Endothelial cell (in vitro differentiated cells): ENCODE data around the gene TAPT1. TPM values are rescaled to one million over a fixed set of nuclear protein-coding genes. Genes with fewer than 3 reads are reported as not detected.

Experiments used
- DNase-seq: peaks from one replicate; pipeline ENCODE4 v3.0.0; 2021; ENCODE audit warnings: low spot score
- H3K27ac Mint-ChIP-seq: one replicate; pipeline ENCODE4 v1.8.0; 2021; ENCODE audit warnings: mixed read lengths, inconsistent platforms; ENCODE audit not compliant: unreplicated experiment
- H3K27me3 Mint-ChIP-seq: one replicate; pipeline ENCODE4 v1.8.0; 2021; ENCODE audit warnings: mild to moderate bottlenecking, moderate library complexity, mixed read lengths, inconsistent platforms; ENCODE audit not compliant: unreplicated experiment
- H3K36me3 Mint-ChIP-seq: one replicate; pipeline ENCODE4 v1.8.0; 2021; ENCODE audit warnings: mild to moderate bottlenecking, low read depth, mixed read lengths, inconsistent platforms; ENCODE audit not compliant: unreplicated experiment
- H3K4me1 Mint-ChIP-seq: one replicate; pipeline ENCODE4 v1.8.0; 2021; ENCODE audit warnings: mild to moderate bottlenecking, mixed read lengths, inconsistent platforms; ENCODE audit not compliant: unreplicated experiment
- H3K4me3 Mint-ChIP-seq: one replicate; pipeline ENCODE4 v1.8.0; 2021; ENCODE audit warnings: mild to moderate bottlenecking, mixed read lengths, inconsistent platforms; ENCODE audit not compliant: unreplicated experiment
- H3K9me3 Mint-ChIP-seq: one replicate; pipeline ENCODE4 v1.8.0; 2021; ENCODE audit warnings: mixed read lengths, inconsistent platforms; ENCODE audit not compliant: unreplicated experiment
- total RNA-seq: library from RNA; stranded (reverse); fragmentation: NEBNext Ultra II Directional; extraction: Animal tissue kit (Norgen Biotek cat#: 25700); gene quantifications from one replicate; pipeline ENCODE4 v1.2.1, GENCODE V29; 2021; ENCODE audit not compliant: unreplicated experiment
- TF ChIP-seq, protein P1 (sequence below): fragments of 200-600 bp; sonication (generic); IDR thresholded peaks from one replicate; pipeline ENCODE4 v1.5.0; 2021; ENCODE audit warnings: antibody characterized with exemption; ENCODE audit not compliant: unreplicated experiment

TAPT1 gene
- total RNA-seq, 1 donor from 2014 or later: 18.4 TPM

DNA sequence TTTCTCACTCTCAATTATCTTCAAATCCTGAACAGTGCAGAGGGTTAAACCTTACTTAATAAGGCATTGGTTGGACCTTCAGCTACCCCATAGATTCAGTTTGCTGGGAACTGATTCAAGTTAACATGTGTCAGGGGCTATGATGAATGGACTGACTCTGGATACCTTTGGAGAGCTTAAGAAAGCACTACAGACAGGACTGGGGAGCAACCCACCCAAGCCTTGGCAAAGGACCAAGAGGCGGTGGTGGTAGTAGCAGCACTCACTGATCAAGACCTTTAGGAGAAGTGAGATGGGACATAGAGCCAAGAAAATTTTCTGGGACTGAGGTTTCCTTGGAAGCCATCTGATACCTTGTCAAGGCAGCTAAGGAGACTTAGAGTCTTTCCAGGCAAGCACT, 43.0 kb upstream of the TAPT1 start:
- no peak for DNase-seq
- H3K36me3 Mint-ChIP-seq: no peaks in the 10 kb centered on the region
- peaks cover 18% of the 10 kb centered on the region for H3K4me1 Mint-ChIP-seq
- no peaks in the 10 kb centered on the region for H3K9me3 Mint-ChIP-seq
- H3K4me3 Mint-ChIP-seq: no peak overlapping the region
- H3K27ac Mint-ChIP-seq: no peak overlapping the region
- TF ChIP-seq, protein P1, sequence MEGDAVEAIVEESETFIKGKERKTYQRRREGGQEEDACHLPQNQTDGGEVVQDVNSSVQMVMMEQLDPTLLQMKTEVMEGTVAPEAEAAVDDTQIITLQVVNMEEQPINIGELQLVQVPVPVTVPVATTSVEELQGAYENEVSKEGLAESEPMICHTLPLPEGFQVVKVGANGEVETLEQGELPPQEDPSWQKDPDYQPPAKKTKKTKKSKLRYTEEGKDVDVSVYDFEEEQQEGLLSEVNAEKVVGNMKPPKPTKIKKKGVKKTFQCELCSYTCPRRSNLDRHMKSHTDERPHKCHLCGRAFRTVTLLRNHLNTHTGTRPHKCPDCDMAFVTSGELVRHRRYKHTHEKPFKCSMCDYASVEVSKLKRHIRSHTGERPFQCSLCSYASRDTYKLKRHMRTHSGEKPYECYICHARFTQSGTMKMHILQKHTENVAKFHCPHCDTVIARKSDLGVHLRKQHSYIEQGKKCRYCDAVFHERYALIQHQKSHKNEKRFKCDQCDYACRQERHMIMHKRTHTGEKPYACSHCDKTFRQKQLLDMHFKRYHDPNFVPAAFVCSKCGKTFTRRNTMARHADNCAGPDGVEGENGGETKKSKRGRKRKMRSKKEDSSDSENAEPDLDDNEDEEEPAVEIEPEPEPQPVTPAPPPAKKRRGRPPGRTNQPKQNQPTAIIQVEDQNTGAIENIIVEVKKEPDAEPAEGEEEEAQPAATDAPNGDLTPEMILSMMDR: no peak
- H3K27me3 Mint-ChIP-seq: no peaks in the 10 kb centered on the region

DNA sequence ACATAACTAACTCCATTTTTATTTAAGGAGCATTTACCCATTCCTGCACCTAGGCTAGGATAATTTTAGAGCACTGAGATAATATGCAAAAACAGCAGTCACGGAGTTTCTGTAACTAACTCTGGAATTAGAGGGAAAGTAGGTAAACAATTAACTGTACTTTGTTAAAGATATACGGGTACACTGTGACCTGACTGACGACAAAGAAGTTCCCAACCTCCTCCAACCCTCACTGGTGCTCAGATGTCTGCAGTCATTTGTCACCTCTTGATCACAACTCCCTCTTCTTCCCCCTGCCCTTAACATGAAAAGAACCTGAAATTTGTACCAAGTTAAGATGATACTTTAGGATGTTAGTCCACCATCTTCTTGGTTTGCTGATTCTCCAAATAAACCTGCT, 42.0 kb upstream of the TAPT1 start:
- Mint-ChIP-seq H3K27ac (no peak overlapping the region), H3K4me3 (no peak overlapping the region)

DNA sequence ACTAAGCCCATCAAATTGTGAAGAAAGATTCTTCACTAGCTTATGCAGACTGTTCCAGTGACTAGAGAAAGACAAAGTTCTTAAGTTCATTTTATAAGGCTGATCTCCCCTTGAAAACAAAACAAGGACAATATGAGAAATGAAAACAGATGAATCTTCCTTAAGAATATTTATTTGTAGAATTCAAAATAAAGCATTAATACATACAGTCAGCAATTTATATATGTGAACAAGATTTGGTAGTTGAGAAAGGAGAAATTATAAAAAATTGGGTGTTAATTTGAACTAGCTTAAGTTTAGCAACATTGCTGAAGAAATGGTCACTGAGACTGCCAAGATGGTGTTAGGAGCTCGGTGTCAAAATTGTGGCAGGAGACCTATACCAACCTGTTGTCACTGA, 41.4 kb upstream of the TAPT1 start:
- Mint-ChIP-seq H3K27ac (no peak overlapping the region), H3K36me3 (no peaks in the 10 kb centered on the region), H3K4me3 (no peak overlapping the region), H3K27me3 (no peaks in the 10 kb centered on the region), H3K9me3 (no peaks in the 10 kb centered on the region), H3K4me1 (peaks cover 18% of the 10 kb centered on the region)
- DNase-seq: no peak
- TF ChIP-seq, protein P1: no peak

More for the DNA sequence above, 42.0 kb upstream of the TAPT1 start:
- TF ChIP-seq, protein P1: no peak
- Mint-ChIP-seq H3K4me1 (peaks cover 18% of the 10 kb centered on the region), H3K36me3 (no peaks in the 10 kb centered on the region), H3K27me3 (no peaks in the 10 kb centered on the region), H3K9me3 (no peaks in the 10 kb centered on the region)
- DNase-seq: no peak

DNA sequence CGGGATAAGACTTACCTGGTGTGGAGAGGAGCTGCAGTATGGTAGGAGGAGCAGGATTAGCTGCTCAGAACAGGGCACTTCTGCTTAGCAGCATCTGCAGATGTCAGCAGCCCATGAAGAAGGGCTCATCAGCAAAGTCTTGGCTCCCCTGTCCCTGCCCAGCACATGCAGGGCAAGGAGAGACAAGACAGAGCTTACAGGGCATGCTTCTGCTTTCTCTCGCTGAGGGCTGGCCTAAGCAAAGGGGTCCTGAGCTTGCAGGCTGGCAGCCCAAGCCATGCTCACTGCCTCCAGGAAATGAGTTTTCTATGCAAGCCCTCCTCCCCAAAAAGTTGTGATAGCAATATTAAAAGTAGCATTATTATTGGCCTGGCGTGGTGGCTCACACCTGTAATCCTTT, 39.5 kb upstream of the TAPT1 start:
- H3K36me3 Mint-ChIP-seq: no peaks in the 10 kb centered on the region
- H3K4me3 Mint-ChIP-seq: no peak overlapping the region
- H3K9me3 Mint-ChIP-seq: no peaks in the 10 kb centered on the region
- no peaks in the 10 kb centered on the region for H3K27me3 Mint-ChIP-seq
- peaks cover 12% of the 10 kb centered on the region for H3K4me1 Mint-ChIP-seq
- TF ChIP-seq, protein P1: no peak
- H3K27ac Mint-ChIP-seq: no peak overlapping the region
- DNase-seq: no peak

DNA sequence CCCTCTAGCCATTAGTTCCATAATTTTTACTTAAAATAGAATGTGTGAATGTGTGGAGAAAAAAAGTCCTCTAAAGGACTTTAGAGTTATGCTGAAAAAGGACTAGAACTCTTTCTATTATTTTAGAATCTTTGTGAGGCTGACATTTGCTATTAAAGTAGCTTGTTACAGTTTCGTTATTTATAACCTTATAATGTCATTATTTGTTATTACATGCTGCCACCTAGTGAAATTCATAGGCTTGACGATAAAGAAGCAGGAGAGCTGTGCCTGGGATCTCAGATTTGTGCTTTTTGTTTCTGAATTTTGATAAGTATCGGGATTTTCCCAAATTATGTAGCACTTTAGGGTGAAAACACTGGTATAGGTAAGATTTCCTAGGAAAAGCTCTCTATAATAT, 38.5 kb upstream of the TAPT1 start:
- Mint-ChIP-seq H3K36me3 (no peaks in the 10 kb centered on the region), H3K9me3 (no peaks in the 10 kb centered on the region), H3K4me3 (no peak overlapping the region), H3K27me3 (no peaks in the 10 kb centered on the region), H3K4me1 (peaks cover 5% of the 10 kb centered on the region), H3K27ac (no peak overlapping the region)
- no peak for DNase-seq
- TF ChIP-seq, protein P1: no peak
